ENCODE data around the gene C9orf78. TPM values are rescaled to one million over a fixed set of nuclear protein-coding genes. Genes with fewer than 3 reads are reported as not detected.

Gene C9orf78
- total and polyA plus RNA-seq, 9 of the 15 experiments (the other 6 are each of a cell fraction or from before 2014, with no cell fraction given), result 94.6 to 266 (median 202) TPM

DNA sequence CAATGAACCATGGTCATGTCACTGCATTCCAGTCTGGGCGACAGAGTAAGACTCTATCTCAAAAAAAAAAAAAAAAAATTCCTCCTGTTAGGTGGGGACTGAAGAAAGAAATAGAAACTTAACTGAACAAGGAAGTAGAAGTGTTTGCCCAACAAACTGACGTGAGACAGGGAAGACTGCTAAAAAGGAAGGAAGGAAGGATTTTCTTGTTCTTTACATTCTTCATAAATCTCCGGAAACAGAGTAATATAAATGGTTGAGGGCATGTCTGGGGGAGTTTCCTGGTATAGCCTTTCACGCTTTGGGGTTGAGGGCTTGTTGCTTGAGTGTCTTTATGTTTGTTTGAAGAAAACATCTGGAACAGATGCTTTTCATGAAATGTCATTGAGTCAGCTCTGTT is 29.0 kb downstream of the C9orf78 start (continued):
- TF ChIP-seq NCOA4 (IDR thresholded peaks at IDR 0.05; ENCODE audit: partially characterized antibody), result no peak

- Histone ChIP-seq H2AFZ (ENCODE audit: low read depth, low read length) (peak overlapping the region; percentile 51), H3K36me3 (ENCODE audit: control insufficient read depth, insufficient read depth, low read length) (peaks cover 32% of the 10 kb centered on the region; the same call in 2 of the 3 replicates), H3K27ac (ENCODE audit: extremely low read depth, low read depth, low read length) (peak overlapping the region; percentile 65; the same call in 2 of the 3 replicates), H3K79me2 (ENCODE audit: control insufficient read depth, insufficient read depth, low read length) (peaks cover 11% of the 10 kb centered on the region), H3K27me3 (ENCODE audit: control insufficient read depth in 2 of 2, insufficient read depth in 2 of 2, low read length in 2 of 2) (no peaks in the 10 kb centered on the region), H3K4me1 (replicated peaks in 1 of 2; ENCODE audit: control insufficient read depth in 2 of 2, insufficient read depth in 2 of 2, low read length in 2 of 2) (peaks cover 7 to 25% of the 10 kb centered on the region in 2 experiments; a peak in 4 of 5 replicates), H4K20me1 (replicated peaks; ENCODE audit: control insufficient read depth, insufficient read depth, low read length) (peaks cover 7% of the 10 kb centered on the region; the same call in 1 of the 2 replicates), H3K9me3 (replicated peaks; ENCODE audit: control insufficient read depth, insufficient read depth, low read depth, low read length) (no peaks in the 10 kb centered on the region), H3K4me3 (peak overlapping the region; percentile 86), H3K9ac (ENCODE audit: insufficient read depth in 1 of 2, low read depth in 2 of 2, low read length in 2 of 2) (peak overlapping the region; percentile 60 to 94), H3K9me1 (ENCODE audit: control insufficient read depth, insufficient read depth, low read length) (no peaks in the 10 kb centered on the region), H3K4me2 (ENCODE audit: insufficient read depth, low read length) (peak overlapping the region; percentile 89)
- no TSS peak for BruUV-seq (replicated peaks)
- ChIA-PET POLR2A (interaction anchor here (0.5 to 1.2 kb wide), 9 partner anchors 9 to 1505 kb away, joined by 3 to 8 read pairs (median 3); no protein-coding TSS in a partner anchor), CTCF (ENCODE audit: low intra/inter-chr PET ratio) (interaction anchor here (0.6 to 1.2 kb wide), 2 partner anchors 83 to 852 kb away, joined by 3 to 7 read pairs; no protein-coding TSS in a partner anchor)
- in situ Hi-C loops (cut with MboI), result no loop called here
- peak in 3 of 4 experiments; percentile 38 to 64 (median 39) for DNase-seq (ENCODE audit: extremely low read depth in 1 of 4, low spot score in 3 of 4)
- intact Hi-C loops (cut with micrococcal nuclease), result no loop called here
- 0% methylated on average over 14 of the region's 14 CpGs for WGBS (ENCODE audit: insufficient coverage, low coverage, missing lambda C conversion rate)
- ATAC-seq, result peak; percentile 16
- peak; percentile 83 for FAIRE-seq
- TF ChIP-seq, protein P1, sequence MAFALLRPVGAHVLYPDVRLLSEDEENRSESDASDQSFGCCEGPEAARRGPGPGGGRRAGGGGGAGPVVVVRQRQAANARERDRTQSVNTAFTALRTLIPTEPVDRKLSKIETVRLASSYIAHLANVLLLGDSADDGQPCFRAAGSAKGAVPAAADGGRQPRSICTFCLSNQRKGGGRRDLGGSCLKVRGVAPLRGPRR (CRISPR knock-in tag; IDR thresholded peaks at IDR 0.05), result 0 out of 2 replicates have a peak, but pooled peaks have one; percentile 37
- 0 out of 4 replicates have a peak, but pooled peaks of 1 of the 2 experiments have one; percentile 39 for TF ChIP-seq KDM1A (IDR thresholded peaks at IDR 0.05)
- TF ChIP-seq MCM3 (IDR thresholded peaks at IDR 0.05), result no peak
- TF ChIP-seq FOXP1 (CRISPR knock-in tag; IDR thresholded peaks at IDR 0.05), result no peak
- no peak for TF ChIP-seq BRD4 (IDR thresholded peaks at IDR 0.05)
- TF ChIP-seq FOXM1 (IDR thresholded peaks at IDR 0.05; ENCODE audit: low read depth), result no peak
- TF ChIP-seq FOXM1 (CRISPR knock-in tag; IDR thresholded peaks at IDR 0.05; ENCODE audit: low read depth), result no peak
- TF ChIP-seq TFAP4 (CRISPR knock-in tag; IDR thresholded peaks at IDR 0.05; ENCODE audit: borderline replicate concordance), result no peak
- TF ChIP-seq ETV6 (IDR thresholded peaks at IDR 0.05; ENCODE audit: borderline replicate concordance in 1 of 2, low read depth in 2 of 2, low read length in 1 of 2), result no peak
- TF ChIP-seq ETV6 (CRISPR knock-in tag; IDR thresholded peaks at IDR 0.05; ENCODE audit: borderline replicate concordance), result no peak
- peak; percentile 16; the same call in 1 of the 2 replicates for TF ChIP-seq HDAC2 (IDR thresholded peaks at IDR 0.05)
- TF ChIP-seq TCF3 (CRISPR knock-in tag; IDR thresholded peaks at IDR 0.05), result 0 out of 2 replicates have a peak, but pooled peaks have one; percentile 9
- 0 out of 2 replicates have a peak, but pooled peaks have one; percentile 38 for TF ChIP-seq HLTF (IDR thresholded peaks at IDR 0.05)
These were observed 31.4 kb downstream of the C9orf78 start for GRCh38 chr9:129803676-129804060.
